HG03060 (cell line): ENCODE results near the gene CHST11.

ENCODE experiments used
- ATAC-seq: cut with Tn5 transposase; IDR thresholded peaks from one replicate; pipeline ENCODE4 v1.9.1; 2021; ENCODE audit warnings: low read depth, moderate number of reproducible peaks; ENCODE audit not compliant: unreplicated experiment

CHST11 gene

GRCh38 chr12:104458694-104459367, 2.1 kb downstream of the CHST11 start:
- no peak for ATAC-seq

GRCh38 chr12:104459368-104459909, 2.7 kb downstream of the CHST11 start:
- no peak for ATAC-seq

GRCh38 chr12:104460041-104460719, 3.4 kb downstream of the CHST11 start:
- ATAC-seq, result no peak

- no peak for ATAC-seq
Measured at GRCh38 chr12:104460973-104461698, 4.4 kb downstream of the CHST11 start.

- no peak for ATAC-seq
Measured at GRCh38 chr12:104462325-104462724, 5.6 kb downstream of the CHST11 start.

GRCh38 chr12:104462931-104463339, 6.2 kb downstream of the CHST11 start:
- peak; percentile 64 for ATAC-seq

GRCh38 chr12:104463368-104463767, 6.6 kb downstream of the CHST11 start:
- ATAC-seq, result no peak

GRCh38 chr12:104464899-104465298, 8.2 kb downstream of the CHST11 start:
- no peak for ATAC-seq

GRCh38 chr12:104466709-104467345, 10.1 kb downstream of the CHST11 start:
- ATAC-seq, result no peak

- ATAC-seq, result no peak
Measured at GRCh38 chr12:104467346-104467837, 10.6 kb downstream of the CHST11 start.

- ATAC-seq, result no peak
Measured at GRCh38 chr12:104468371-104468770, 11.6 kb downstream of the CHST11 start.

GRCh38 chr12:104469066-104469465, 12.3 kb downstream of the CHST11 start:
- no peak for ATAC-seq

- no peak for ATAC-seq
Measured at GRCh38 chr12:104469523-104469922, 12.8 kb downstream of the CHST11 start.

GRCh38 chr12:104470521-104470920, 13.8 kb downstream of the CHST11 start:
- ATAC-seq, result no peak

- no peak for ATAC-seq
Measured at GRCh38 chr12:104471336-104471735, 14.6 kb downstream of the CHST11 start.

GRCh38 chr12:104472748-104473147, 16.0 kb downstream of the CHST11 start:
- ATAC-seq, result no peak

GRCh38 chr12:104473374-104473983, 16.7 kb downstream of the CHST11 start:
- ATAC-seq, result no peak

GRCh38 chr12:104475271-104475670, 18.5 kb downstream of the CHST11 start:
- ATAC-seq, result no peak

- ATAC-seq, result no peak
Measured at GRCh38 chr12:104477510-104478390, 21.0 kb downstream of the CHST11 start.
